ENCODE data around the gene CACNA2D4.

CACNA2D4 gene

DNA sequence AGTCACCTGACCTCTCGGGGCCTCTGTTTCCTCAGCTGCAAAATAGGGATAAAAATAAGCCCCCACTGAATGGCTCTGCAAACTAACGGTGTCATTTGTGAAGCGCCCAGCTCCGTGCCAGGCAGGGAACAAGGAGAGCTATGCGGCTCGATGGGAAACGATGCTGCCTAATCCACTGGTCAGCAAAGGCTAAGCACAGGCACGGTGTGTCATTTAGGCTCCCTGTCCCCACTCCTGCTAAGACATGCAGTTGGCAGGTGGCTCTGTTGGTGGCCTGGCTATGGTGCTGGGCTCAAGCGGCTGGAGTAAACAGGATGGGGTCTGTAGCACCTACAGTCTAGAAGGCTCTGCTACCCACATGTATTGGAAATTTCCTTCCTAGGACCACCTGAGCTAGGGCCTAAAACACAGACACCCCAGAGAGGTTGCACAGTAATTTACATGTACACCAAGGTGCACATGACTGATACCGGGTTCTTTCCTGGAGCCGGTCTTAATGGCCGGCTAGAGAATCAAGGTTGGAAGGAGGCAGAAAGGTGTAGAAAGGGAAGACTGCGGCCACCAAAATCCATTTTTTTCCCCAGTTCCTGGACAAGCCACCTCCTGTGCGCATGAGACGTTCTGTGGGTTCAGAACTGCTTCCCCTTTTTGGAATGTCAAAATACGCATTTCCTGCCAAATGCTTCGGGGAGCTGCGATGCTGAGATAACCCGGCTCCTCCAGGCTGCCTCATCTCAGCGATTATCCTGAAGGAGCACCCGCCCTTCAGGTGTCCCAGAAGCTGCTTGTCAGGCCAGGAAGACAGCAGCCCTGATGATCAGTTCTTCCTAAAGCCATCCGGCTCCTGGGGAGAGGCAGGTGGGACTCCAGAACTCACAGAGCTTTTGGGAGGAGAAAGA lies 1.0 kb downstream of the CACNA2D4 start:
- DNase-seq (ENCODE audit: low spot score) = no peak

DNA sequence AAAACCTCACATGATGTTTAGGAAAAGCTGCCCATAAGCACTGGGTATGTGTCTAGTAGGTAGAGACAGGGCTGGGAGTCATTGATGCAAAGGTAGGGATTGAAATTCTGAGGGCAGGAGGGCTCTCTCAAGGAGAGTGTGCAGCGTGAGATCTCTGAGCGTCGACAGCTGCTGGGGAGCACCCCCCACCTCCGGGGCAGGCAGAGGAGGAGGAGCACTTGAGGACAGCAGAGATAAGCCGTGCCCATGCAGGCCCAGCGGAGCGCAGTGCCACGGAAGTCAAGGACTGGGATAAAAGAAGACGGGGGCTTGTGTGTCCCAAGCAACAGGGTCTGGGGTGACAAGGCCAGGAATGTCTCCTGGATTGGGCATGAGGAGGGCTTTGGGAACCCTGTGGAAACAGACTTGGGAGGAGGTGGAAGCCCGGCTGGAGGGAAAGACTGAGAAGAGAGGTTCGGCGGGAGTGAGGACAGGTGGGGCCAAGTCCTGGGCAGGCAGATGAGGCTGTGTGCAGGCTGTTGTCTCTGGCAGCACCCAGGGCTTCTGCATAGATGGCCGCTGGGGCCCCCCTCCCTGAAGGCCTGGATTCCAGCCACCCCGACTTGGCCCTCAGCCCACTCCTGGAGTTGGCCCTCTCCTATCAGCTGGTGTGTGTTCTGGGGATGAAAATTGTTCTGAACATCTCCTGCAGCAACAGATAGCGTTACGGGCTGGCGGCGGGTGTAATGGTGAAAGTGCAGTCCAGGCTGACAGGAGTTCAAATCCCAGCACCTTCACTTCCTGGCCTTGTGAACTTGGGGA lies 1.9 kb downstream of the CACNA2D4 start:
- no peak for DNase-seq (ENCODE audit: low spot score)

DNA sequence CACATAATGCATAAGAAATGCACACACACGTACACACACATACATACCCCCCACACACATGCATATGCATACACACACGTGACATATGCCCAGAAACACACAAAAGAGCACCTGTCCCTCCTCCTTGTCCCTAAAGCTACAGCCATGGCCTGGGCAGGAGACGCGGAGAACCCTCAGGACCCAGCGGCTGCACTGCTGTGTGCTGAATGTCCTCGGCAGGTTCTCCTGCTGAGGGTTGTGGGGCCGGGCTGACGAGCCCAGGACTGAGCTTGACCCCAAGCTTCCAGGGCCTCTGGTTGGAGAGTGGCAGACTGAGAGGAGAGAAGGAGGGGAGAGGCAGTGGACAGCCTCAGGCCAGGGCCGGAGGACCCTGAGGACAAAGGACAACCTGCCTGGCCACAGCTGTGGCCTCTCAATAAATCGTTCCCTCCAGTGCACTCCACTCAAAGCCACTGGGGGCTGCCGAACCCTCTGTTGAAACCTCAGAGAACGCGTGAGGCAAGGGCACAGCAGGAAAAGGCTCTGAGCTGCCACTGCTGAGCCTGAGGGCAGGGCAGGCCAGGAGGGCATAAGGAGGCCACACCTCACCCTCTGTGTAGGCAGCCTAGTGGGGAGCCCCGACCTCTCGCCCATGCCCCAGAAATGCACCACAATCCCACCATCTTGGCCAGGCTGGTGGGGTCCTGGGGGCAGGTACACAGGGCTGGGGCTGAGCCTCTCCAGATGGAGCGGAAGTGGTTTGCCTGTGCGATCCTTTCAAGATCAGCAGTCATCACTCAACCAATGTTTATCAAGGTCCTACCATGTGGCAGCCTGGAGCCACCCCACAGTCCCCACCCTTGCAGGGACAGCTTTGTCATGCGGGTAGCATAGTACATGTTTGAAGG lies 3.1 kb downstream of the CACNA2D4 start:
- no peak for DNase-seq (ENCODE audit: low spot score)

DNA sequence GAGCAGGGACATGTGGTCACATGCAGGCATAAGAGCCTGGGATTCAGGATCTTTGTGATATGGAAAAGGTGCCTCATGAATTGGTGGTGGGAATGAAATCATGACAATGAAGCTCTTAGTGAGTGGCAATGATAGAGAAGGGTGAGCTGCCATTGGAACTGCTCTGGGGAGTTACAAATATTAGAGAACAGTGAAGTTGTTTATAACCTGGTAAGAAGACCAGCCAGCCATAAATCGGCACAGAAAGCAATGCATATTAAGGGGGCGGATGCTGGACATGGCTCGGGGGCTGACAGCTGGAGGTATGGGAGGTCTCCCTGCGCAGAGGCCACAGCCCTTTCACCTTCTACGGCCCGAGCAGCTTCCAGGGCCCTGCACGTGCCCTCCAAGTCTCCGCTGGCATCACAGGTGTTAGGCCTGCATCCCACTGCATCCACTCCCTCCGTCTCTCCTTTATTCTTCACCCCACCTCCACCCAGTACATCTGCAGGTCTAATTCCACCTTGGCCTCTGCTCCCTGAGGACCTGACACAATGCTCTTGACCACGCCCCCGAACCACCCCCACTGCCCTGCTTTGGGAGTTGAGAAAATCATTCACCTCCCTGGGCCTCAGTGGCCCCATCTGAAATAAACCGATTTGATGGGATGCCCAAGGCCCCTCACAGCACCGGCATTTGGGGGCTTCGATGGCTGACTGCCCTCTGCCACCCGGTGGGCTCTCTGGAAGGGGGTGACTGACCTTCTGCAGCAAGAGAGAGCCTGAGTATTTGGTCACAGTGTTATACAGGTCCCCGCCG lies 4.1 kb downstream of the CACNA2D4 start:
- DNase-seq (ENCODE audit: low spot score) = no peak

DNA sequence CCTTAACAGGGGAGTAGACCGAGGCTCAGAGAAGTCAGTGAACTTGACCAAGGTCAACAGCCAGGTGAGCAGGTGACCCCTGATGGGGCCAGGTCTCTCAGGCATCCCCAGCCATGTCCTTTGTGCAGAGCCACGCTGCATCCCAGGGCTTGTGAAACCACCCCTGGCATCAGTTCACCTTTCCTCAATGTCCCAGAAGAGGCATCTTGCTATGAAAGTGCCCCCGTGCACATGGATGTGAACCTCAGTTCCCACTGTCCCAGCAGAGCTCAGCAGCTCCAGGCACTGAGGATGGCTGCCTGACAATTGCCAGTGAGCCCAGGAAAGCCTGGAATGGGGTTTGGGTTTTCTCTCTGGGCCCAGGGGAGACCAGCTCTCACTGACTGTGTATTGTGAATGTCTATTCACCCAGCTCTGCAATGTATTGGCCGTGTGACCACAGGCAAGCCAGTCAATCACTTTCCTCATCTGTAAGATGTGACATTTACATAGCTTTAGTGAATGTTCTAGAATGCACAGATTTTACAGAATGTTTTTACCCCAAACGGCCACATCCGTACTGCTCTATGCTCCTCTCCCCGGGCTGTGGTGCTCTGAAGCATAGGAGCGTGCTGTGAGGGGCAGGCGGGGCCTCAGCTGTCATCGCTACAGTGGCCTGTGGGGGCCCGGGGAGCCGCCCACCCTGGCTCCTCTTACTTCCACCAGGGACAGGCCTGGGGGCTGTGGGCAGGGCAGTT lies 4.9 kb downstream of the CACNA2D4 start:
- DNase-seq (ENCODE audit: low spot score) = no peak

DNA sequence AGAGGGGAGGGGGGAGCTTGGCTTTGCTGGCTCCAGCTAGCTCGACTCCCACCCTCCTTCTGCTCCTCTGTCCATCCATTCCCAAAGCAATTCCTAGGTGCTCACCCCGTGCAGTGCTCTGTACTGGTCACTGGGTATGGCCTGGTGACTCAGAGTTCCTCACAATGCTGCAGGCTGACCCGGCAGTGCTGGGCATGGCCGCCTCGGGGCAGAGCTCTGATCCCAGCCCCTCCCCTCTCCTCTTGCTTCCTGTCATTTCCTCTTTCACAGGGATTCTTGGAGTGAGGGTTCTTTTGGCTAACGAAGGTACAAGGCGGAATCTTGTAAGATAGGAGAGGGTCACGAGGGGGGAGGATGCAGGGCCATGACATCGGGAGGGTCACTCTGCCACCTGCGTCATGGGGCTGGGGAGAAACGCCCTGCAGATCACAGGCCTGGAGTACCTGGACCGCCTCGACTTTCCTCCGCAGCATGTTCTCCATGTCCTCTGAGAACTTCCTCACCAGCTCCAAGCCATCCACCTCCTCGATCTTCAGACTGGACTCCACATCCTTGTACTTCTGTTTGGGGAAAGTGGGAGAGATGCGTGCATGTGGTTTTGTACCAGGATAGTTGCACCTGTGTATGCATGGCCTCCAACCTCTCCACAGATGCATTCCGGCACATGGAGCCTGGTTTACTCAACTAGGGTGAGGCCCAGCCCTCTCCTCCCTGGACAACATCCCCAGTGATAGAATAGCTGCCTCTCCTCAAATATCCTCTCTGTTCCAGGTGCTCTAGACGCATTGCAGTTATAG lies 5.7 kb downstream of the CACNA2D4 start:
- peak; percentile 45 for DNase-seq (ENCODE audit: low spot score)

DNA sequence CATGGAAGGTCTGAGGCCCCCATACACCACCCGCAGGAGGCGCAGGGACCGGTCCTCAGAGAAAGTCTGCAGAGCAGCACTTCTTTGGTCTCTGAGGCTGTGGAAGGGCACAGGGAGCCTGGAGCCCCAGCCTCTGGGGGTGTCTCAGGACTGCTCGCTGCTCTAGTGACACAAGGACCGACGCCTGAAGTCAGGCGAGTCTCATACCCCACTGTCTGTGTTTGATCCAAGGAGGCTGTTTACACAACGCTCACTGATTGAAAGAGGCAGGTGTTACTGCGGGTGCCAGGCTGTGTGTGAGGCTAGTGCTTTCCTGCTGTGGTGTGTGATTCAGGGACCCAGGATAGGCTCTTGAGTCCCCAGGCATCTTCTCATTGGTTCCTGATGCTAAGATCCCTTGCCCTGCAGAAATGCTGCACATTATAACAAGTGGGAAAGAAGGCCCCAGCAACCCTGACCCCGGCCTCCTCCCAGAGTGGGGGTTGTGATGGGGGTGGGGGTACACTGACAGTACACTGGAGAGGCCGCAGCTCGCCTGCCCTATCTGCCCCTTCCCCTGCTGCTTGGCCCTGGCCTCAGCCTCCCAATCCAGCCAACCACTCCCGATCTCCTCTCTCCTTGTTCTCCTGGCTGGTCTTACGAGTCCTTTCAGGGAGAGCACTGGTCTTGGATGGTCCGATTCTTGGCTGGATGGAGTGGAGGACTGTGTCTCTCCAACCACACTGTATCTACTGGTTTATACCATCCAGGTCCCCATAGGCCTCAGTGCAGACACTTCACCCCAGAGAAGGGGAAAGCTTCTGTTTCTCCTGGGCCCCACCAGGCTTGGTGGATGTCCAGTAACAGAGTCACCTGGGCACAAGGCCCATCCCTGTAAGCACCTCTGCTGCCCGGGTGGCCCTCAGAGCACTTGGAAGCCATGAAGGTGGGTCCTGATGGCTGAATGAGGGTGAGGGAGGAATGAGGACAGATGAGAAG lies 6.6 kb downstream of the CACNA2D4 start:
- no peak for DNase-seq (ENCODE audit: low spot score)

DNA sequence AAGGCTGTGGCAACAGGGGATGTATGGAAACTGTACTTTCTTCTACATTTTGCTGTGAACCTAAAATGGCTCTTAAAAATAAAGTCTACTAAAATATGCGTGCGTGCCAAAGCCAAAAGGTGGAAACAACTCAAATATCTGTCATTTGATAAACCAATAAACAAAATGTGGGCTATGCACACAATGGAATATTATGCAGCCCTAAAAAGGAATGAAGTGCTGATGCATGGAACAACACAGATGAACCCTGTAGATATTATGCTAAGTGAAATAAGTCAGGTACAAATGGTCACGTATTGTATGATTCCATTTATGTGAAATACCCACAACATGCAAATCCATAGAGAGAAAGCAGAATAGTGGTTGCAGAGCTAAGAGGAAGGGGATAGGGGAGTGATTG lies 8.0 kb downstream of the CACNA2D4 start:
- DNase-seq (ENCODE audit: low spot score) = no peak

DNA sequence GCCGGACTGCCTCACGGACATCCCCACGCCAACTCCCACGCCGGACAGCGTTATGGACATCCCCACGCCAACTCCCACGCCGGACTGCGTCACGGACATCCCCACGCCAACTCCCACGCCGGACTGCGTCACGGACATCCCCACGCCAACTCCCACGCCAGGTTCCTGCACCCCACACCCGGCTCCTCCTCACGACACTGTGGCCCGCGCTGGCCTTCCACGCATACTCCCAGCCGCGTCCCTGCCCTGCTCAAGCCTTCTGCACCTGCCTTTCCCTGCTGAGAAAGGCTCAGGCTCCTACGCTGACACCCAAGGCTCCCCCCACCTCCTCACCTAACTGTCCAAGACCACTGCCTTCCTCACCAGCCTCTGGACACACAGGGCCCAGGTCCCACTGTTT lies 9.7 kb downstream of the CACNA2D4 start:
- no peak for DNase-seq (ENCODE audit: low spot score)

DNA sequence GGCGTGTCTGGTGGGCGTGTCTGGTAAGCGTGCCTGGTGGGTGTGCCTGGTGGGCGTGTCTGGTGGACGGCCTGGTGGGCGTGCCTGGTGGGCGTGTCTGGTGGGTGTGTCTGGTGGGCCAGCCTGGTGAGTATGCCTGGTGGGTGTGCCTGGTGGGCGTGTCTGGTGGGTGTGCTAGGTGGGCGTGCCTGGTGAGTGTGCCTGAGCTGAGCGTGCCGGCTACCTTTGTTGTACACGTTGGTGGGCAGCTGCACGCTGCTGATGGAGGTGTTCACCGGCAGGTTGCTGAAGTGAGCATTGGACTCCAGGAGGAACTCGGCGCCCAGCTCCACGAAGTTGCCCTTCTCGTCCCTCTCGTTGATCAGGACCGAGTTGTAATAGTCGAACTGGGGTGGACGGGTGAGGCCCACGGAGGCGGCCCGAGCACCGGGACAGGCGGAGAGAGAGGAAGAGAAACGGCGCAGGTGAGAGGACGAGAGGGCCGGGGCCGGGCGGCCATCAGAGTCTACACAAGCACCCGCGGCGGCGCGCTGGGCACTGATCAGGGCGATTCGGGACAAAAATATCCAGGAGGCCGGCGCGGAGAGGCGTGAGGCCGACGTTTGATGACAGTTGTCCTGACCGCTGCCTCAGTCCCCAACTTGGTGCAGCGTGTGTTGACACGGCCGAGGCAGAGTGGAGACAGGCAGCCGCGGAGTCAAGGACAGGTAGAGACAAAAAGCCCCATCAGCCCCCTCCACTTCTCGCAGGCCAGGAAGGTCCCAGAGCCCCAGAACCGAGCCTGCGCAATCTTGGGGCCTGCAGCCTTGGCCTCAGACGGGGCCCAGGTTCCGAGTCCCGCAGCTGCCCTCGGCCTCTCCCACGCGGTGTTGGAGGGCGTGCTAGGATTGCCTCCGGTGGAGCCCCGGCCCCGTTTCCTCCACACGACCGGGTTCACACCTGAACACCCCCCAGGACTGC lies 10.5 kb downstream of the CACNA2D4 start:
- no peak for DNase-seq (ENCODE audit: low spot score)

DNA sequence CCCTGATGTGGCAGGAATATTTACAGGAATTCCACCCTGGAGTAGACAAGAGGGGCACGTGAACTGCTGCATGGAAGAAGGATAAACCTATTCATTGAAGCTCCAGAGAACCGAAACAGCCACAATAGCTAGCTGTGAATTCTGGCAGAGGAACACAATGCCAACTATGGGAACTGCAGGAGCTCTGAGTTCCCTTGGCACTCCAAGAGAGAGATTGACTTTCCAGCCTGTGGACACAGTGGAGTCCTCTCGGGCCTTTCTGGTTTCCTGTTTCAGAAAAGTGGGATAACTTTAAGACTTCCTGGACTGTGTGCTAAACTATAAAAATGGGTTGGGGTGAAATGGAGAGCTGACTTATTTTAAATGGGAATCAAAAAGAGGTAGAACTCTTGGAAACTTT lies 11.9 kb downstream of the CACNA2D4 start:
- DNase-seq (ENCODE audit: low spot score) = no peak

DNA sequence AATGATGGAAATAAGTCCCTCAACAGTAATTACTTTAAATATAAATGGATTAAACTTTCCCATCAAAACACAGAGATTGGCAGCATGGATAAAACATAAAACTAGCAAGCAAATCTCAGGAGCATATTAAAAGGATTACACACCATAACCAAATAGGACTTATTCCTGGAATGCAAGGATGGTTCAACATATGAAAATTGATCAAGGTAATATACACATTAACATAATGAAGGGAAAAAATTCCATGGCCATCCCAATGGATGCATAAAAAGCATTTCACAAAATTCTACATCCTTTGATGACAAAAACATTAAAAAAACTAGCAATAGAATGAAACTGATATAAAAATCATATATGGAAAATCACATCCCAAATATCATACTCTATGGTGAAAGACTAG lies 13.6 kb downstream of the CACNA2D4 start:
- no peak for DNase-seq (ENCODE audit: low spot score)

DNA sequence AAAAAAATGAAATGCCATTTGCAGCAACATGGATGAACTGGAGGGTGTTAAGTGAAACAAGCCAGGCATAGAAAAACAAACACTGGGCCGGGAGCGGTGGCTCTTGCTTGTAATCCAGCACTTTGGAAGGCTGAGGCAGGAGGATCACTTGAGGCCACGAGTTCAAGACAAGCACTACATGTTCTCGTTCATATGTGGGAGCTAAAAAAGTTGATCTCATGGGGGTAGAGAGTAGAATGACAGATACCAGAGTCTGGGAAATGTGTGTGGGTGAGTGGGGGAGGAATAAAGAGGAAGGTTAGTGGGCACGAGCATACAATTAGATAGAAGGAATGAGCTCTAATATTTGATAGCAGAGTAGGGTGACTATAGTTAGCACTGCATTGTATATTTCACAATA lies 21.5 kb downstream of the CACNA2D4 start:
- DNase-seq (ENCODE audit: low spot score) = no peak

DNA sequence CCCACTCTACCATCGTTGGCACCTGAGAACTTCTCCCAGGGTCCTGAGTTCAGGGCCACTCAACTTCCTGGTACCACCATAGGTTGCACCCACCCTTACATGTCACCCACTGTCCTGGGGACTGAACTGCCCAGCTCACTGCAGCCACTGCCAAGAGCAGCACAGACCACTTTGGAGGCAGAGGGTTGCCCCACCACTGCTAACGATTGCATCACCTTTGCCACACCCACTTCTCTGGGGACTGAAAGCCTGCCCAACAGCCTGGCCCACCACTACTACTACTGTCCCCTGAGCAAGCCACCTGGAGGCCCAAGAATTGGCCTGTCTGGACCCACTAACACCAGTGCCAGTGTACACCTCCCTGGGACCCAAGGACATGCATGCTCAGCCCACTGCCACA lies 27.6 kb downstream of the CACNA2D4 start:
- no peak for DNase-seq (ENCODE audit: low spot score)

DNA sequence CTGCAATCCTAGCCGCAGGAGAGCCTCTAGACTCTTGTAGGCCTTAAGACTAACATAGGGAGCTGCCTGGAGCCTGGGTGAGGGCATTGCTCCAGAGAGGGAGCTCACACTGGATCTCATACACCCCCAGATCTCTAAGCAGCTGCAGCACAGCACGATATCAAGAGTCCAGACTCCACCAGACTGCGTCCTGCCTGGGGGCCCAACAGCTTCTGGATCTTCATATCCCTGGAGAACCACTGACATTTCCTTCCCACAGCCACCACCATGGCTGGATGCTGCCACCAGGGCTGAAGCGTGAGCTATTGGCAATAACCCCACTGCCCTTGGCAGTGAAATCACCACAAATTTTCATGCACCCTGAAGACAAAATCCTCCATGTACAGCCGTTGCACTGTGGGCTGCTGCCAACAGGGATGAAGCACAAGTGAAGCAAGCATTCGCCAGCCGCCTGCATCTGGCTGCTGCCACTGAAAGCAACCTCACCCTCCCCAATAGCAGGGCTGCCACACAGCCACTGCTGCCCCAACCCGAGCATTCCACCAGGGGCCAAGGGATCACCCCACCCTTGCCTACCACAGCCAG lies 28.2 kb downstream of the CACNA2D4 start:
- no peak for DNase-seq (ENCODE audit: low spot score)

DNA sequence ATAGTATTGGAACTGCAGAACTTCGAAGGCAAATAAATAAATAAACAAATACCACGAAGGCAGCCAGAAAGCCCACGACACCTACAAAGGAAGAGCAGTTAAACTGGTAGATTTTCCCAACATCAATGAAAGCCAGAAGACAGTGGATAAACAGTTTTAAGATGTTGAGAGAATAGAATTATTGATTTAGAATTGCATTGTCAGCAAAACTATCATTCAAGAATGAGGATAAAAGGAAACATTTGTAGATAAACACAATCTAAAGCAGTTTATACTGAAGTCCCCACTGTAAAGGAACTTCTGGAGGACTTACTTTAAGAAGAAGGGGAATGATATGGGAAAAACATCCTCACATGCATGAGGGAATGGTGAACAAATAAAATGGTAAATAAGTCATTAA lies 29.5 kb downstream of the CACNA2D4 start:
- DNase-seq (ENCODE audit: low spot score) = no peak

DNA sequence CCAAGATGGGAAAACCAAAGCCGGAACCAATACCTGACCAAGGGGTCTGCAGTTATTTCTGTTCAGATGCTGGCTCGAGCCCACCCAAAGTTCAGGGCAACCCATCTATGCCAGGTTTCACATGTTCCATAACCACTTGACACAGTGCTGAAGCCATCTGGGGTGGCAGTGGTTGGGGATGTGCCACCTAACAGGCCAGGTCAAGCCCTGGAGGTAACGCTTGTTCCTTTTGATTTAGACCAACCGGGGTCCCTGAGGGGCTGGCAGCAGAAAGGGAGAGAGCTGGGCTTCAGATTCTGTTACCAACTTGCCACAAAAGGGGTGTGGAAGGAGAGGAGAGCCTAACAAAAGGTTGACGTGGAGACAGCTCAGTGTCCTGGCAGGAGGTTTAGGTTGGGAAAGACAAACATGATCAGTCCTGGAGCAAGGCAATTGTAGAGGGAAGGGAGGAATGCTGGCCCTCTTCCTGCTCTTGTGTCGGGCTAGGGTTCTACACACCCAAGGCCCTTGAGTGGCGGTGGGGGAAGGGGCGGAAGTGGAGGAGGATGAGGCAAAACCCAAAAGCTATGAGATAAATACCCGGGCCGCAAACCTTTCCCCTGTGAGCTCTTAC lies 31.9 kb downstream of the CACNA2D4 start:
- no peak for DNase-seq (ENCODE audit: low spot score)

All from RKO (cell line).